ENCODE data around the gene CUL3.

GRCh38 chr2:224461391-224461790 lies 123.8 kb downstream of the CUL3 start:
- no peak for TF ChIP-seq CTCF (IDR thresholded peaks at IDR 0.05; ENCODE audit: low read depth, low read length)
- no peak for TF ChIP-seq EZH2phosphoT487 (IDR thresholded peaks at IDR 0.05; ENCODE audit: low read depth)
